ENCODE measurements around the gene PPRC1.

PPRC1 gene

GRCh38 chr10:102116656-102117055, 16.2 kb upstream of the PPRC1 start:
- Histone ChIP-seq H3K36me3 (ENCODE audit: low read length) (no peaks in the 10 kb centered on the region), H3K9me3 (ENCODE audit: insufficient read depth, low read length) (no peaks in the 10 kb centered on the region), H3F3A (ENCODE audit: insufficient read depth) (peaks cover 39% of the 10 kb centered on the region), H3K79me2 (ENCODE audit: insufficient read depth, low read length) (peaks cover 70% of the 10 kb centered on the region), H2AFZ (ENCODE audit: low read depth, low read length, severe bottlenecking) (no peak overlapping the region), H3K4me2 (ENCODE audit: low read depth, low read length, poor library complexity, severe bottlenecking) (peak overlapping the region; percentile 89), H3K9me2 (replicated peaks; ENCODE audit: insufficient read depth, low read length) (no peaks in the 10 kb centered on the region), H3K27me3 (ENCODE audit: low read length) (no peaks in the 10 kb centered on the region), H3K9ac (ENCODE audit: low read length) (peak overlapping the region; percentile 87), H3K4me3 (ENCODE audit: insufficient read depth, low read length, poor library complexity, severe bottlenecking) (no peak overlapping the region), H3K27ac (ENCODE audit: low read depth, low read length) (peak overlapping the region; percentile 78), H4K20me1 (ENCODE audit: low read depth, low read length) (no peaks in the 10 kb centered on the region; the same call in 1 of the 2 replicates)
- TF ChIP-seq, protein P1, sequence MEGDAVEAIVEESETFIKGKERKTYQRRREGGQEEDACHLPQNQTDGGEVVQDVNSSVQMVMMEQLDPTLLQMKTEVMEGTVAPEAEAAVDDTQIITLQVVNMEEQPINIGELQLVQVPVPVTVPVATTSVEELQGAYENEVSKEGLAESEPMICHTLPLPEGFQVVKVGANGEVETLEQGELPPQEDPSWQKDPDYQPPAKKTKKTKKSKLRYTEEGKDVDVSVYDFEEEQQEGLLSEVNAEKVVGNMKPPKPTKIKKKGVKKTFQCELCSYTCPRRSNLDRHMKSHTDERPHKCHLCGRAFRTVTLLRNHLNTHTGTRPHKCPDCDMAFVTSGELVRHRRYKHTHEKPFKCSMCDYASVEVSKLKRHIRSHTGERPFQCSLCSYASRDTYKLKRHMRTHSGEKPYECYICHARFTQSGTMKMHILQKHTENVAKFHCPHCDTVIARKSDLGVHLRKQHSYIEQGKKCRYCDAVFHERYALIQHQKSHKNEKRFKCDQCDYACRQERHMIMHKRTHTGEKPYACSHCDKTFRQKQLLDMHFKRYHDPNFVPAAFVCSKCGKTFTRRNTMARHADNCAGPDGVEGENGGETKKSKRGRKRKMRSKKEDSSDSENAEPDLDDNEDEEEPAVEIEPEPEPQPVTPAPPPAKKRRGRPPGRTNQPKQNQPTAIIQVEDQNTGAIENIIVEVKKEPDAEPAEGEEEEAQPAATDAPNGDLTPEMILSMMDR (IDR thresholded peaks at IDR 0.05; ENCODE audit: insufficient read depth, low read length, poor library complexity, severe bottlenecking): no peak
- no peak for TF ChIP-seq EZH2phosphoT487 (conservative IDR thresholded peaks at IDR 0.05; ENCODE audit: low read length)

GRCh38 chr10:102117391-102118159, 15.3 kb upstream of the PPRC1 start:
- no peaks in the 10 kb centered on the region for H3K27me3 ChIP-seq (ENCODE audit: low read length)
- no peaks in the 10 kb centered on the region for H3K9me3 ChIP-seq (ENCODE audit: insufficient read depth, low read length)
- no peaks in the 10 kb centered on the region; the same call in 1 of the 2 replicates for H4K20me1 ChIP-seq (ENCODE audit: low read depth, low read length)
- no peak overlapping the region for H2AFZ ChIP-seq (ENCODE audit: low read depth, low read length, severe bottlenecking)
- peak overlapping the region; percentile 78 for H3K27ac ChIP-seq (ENCODE audit: low read depth, low read length)
- H3F3A ChIP-seq (ENCODE audit: insufficient read depth): peaks cover 39% of the 10 kb centered on the region
- H3K4me2 ChIP-seq (ENCODE audit: low read depth, low read length, poor library complexity, severe bottlenecking): peak overlapping the region; percentile 89
- H3K36me3 ChIP-seq (ENCODE audit: low read length): no peaks in the 10 kb centered on the region
- H3K79me2 ChIP-seq (ENCODE audit: insufficient read depth, low read length): peaks cover 62% of the 10 kb centered on the region
- TF ChIP-seq, protein P1 (IDR thresholded peaks at IDR 0.05; ENCODE audit: insufficient read depth, low read length, poor library complexity, severe bottlenecking): no peak
- no peak for TF ChIP-seq EZH2phosphoT487 (conservative IDR thresholded peaks at IDR 0.05; ENCODE audit: low read length)
- peak overlapping the region; percentile 70 for H3K4me3 ChIP-seq (ENCODE audit: insufficient read depth, low read length, poor library complexity, severe bottlenecking)
- H3K9ac ChIP-seq (ENCODE audit: low read length): peak overlapping the region; percentile 87
- no peaks in the 10 kb centered on the region for H3K9me2 ChIP-seq (replicated peaks; ENCODE audit: insufficient read depth, low read length)

GRCh38 chr10:102118867-102119266, 14.0 kb upstream of the PPRC1 start:
- H2AFZ ChIP-seq (ENCODE audit: low read depth, low read length, severe bottlenecking): no peak overlapping the region
- H3F3A ChIP-seq (ENCODE audit: insufficient read depth): peaks cover 39% of the 10 kb centered on the region
- H3K36me3 ChIP-seq (ENCODE audit: low read length): no peaks in the 10 kb centered on the region
- H3K9me2 ChIP-seq (replicated peaks; ENCODE audit: insufficient read depth, low read length): no peaks in the 10 kb centered on the region
- TF ChIP-seq EZH2phosphoT487 (conservative IDR thresholded peaks at IDR 0.05; ENCODE audit: low read length): no peak
- TF ChIP-seq, protein P1 (IDR thresholded peaks at IDR 0.05; ENCODE audit: insufficient read depth, low read length, poor library complexity, severe bottlenecking): no peak
- peak overlapping the region; percentile 70 for H3K4me3 ChIP-seq (ENCODE audit: insufficient read depth, low read length, poor library complexity, severe bottlenecking)
- H3K9ac ChIP-seq (ENCODE audit: low read length): peak overlapping the region; percentile 87
- H3K27ac ChIP-seq (ENCODE audit: low read depth, low read length): peak overlapping the region; percentile 78
- no peaks in the 10 kb centered on the region for H3K9me3 ChIP-seq (ENCODE audit: insufficient read depth, low read length)
- peak overlapping the region; percentile 89 for H3K4me2 ChIP-seq (ENCODE audit: low read depth, low read length, poor library complexity, severe bottlenecking)
- peaks cover 49% of the 10 kb centered on the region for H3K79me2 ChIP-seq (ENCODE audit: insufficient read depth, low read length)
- no peaks in the 10 kb centered on the region for H3K27me3 ChIP-seq (ENCODE audit: low read length)
- no peaks in the 10 kb centered on the region; the same call in 1 of the 2 replicates for H4K20me1 ChIP-seq (ENCODE audit: low read depth, low read length)
